HepG2 (cell line): Measurements from ENCODE around the gene DUS1L. TPM values are rescaled to one million over a fixed set of nuclear protein-coding genes. Genes with fewer than 3 reads are reported as not detected.

Experiments
- HNRNPK ChIP-seq: fragments of 200-400 bp; formaldehyde crosslinking; IDR thresholded peaks from 2 replicates; pipeline ENCODE4 v1.6.1; 2018; ENCODE audit warnings: low read length, low read depth, moderate library complexity, mild to moderate bottlenecking; ENCODE audit not compliant: poor library complexity, severe bottlenecking
- RNF2 ChIP-seq: fragments of 450-650 bp; conservative IDR thresholded peaks from 2 replicates; pipeline ENCODE4 v1.6.1; 2016; ENCODE audit warnings: low read depth
- SNAPC2 ChIP-seq: sonication (generic); formaldehyde crosslinking; IDR thresholded peaks from 2 replicates; pipeline ENCODE4 v1.8.1; 2022; ENCODE audit warnings: mild to moderate bottlenecking, missing genetic modification reagents
- ZNF225 ChIP-seq: sonication (generic); formaldehyde crosslinking; IDR thresholded peaks from 2 replicates; pipeline ENCODE4 v1.4.0; 2020; ENCODE audit warnings: mild to moderate bottlenecking, missing genetic modification reagents
- ZNF607 ChIP-seq: sonication (generic); formaldehyde crosslinking; IDR thresholded peaks from 2 replicates; pipeline ENCODE4 v1.5.1; 2020; ENCODE audit warnings: missing genetic modification reagents, mild to moderate bottlenecking, borderline replicate concordance
- ZNF660 ChIP-seq: sonication (generic); formaldehyde crosslinking; IDR thresholded peaks from 2 replicates; pipeline ENCODE4 v1.5.1; 2020; ENCODE audit warnings: mild to moderate bottlenecking, low read depth, missing genetic modification reagents, borderline replicate concordance
- ZNF678 ChIP-seq: sonication (generic); formaldehyde crosslinking; IDR thresholded peaks from 2 replicates; pipeline ENCODE4 v1.4.0; 2020; ENCODE audit warnings: mild to moderate bottlenecking, missing genetic modification reagents
- ZNF792 ChIP-seq: IDR thresholded peaks from 2 replicates; pipeline ENCODE4 v1.6.1; 2016
- ZSCAN22 ChIP-seq: sonication (generic); formaldehyde crosslinking; IDR thresholded peaks from 2 replicates; pipeline ENCODE4 v1.4.0; 2020; ENCODE audit warnings: mild to moderate bottlenecking, missing genetic modification reagents
- polyA plus RNA-seq, 8 experiments: library from polyadenylated mRNA; depleted of rRNA in 3 of 8; stranded (reverse) in 7 of 8; unstranded in 1 of 8; fragments of >200 nt; fragmentation: Illumina TruSeq in 4 of 8; extraction: Trizol in 4 of 8; gene quantifications; 2 replicates each; pipeline versions ENCODE4 v1.2.1 to v1.2.3, GENCODE V29; 2011 to 2016; ENCODE audit warnings: low read depth in 4 of 8, missing spikeins in 1 of 8, mixed read lengths in 1 of 8; ENCODE audit not compliant: insufficient read depth in 1 of 8
- total RNA-seq, 5 experiments: library from RNA; depleted of rRNA; stranded (reverse); fragments of >200 nt; fragmentation: Illumina TruSeq; extraction: Trizol; gene quantifications; 2 replicates each; pipeline ENCODE4 v1.2.3, GENCODE V29; 2016; ENCODE audit warnings: low read depth in 1 of 5
- TF ChIP-seq, protein P1 (sequence below): sonication (generic); formaldehyde crosslinking; IDR thresholded peaks from 2 replicates; pipeline ENCODE4 v1.4.0; 2020; ENCODE audit warnings: missing genetic modification reagents, mild to moderate bottlenecking, borderline replicate concordance
- TF ChIP-seq, protein P2 (sequence below), 2 experiments: IDR thresholded peaks; 2 replicates each; pipeline ENCODE4 v1.6.1; 2011 to 2012; ENCODE audit warnings: low read length in 2 of 2, borderline replicate concordance in 1 of 2, low read depth in 1 of 2, mild to moderate bottlenecking in 1 of 2, moderate library complexity in 1 of 2
- TF ChIP-seq, protein P3 (sequence below), 2 experiments: sonication (generic) in 1 of 2; formaldehyde crosslinking in 1 of 2; IDR thresholded peaks; 2 replicates each; pipeline versions ENCODE4 v1.4.0 to v1.6.1; 2018 to 2020; ENCODE audit warnings: missing genetic modification reagents in 2 of 2, borderline replicate concordance in 1 of 2, low read depth in 1 of 2, mild to moderate bottlenecking in 1 of 2, missing biosample characterization in 1 of 2
- TF ChIP-seq, protein P4 (sequence below): sonication (generic); formaldehyde crosslinking; IDR thresholded peaks from 2 replicates; pipeline ENCODE4 v1.4.0; 2020; ENCODE audit warnings: mild to moderate bottlenecking, missing genetic modification reagents
- TF ChIP-seq, protein P5 (sequence below): sonication (generic); formaldehyde crosslinking; IDR thresholded peaks from 2 replicates; pipeline ENCODE4 v1.4.0; 2020; ENCODE audit warnings: missing genetic modification reagents

The DUS1L gene
- total and polyA plus RNA-seq, 2 of the 13 experiments (the other 11 are each of a cell fraction or from before 2014, with no cell fraction given) = 81.0 to 109 TPM

DNA sequence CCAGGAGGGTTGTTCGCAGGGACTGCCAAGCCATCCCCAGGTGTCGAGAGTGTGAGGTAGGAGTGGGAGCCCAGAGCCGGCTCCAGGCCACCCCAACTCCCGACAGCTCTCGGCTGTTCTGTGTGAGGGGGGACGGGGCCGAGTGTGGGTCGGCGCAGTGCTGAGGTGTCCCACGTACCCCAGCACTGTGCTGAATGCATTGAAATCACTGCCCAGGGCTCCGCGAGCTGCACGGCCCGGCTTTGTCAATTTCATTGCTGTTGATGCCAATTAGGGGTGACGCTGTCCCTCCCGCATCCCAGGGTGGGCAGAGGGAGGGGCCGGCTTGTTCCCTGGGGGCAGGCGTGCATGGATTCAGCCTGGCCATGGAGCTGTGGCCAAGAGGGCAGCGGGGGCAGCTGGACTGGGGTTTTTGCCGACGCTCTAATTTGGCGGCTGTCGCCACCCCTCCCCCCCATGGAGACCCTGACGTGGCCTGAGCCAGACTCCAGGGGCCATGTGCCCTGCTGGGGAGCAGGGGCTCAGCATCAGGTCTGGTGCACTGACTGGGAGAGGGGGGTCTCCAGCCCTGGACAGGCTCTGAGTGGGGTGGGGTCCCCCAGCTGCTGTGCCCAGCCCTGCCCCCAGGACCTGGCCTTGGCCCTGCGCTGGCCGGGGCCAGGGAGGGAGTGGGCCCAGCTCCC lies 57.2 kb downstream of the DUS1L start (continued):
- TF ChIP-seq, protein P1, sequence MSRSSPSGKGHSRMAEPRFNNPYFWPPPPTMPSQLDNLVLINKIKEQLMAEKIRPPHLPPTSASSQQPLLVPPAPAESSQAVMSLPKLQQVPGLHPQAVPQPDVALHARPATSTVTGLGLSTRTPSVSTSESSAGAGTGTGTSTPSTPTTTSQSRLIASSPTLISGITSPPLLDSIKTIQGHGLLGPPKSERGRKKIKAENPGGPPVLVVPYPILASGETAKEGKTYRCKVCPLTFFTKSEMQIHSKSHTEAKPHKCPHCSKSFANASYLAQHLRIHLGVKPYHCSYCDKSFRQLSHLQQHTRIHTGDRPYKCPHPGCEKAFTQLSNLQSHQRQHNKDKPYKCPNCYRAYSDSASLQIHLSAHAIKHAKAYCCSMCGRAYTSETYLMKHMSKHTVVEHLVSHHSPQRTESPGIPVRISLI (CRISPR knock-in tag) = no peak
- TF ChIP-seq RNF2 (no peak), ZNF660 (CRISPR knock-in tag) (no peak), HNRNPK (no peak), ZNF225 (no peak), ZNF678 (CRISPR knock-in tag) (no peak), SNAPC2 (CRISPR knock-in tag) (no peak), ZNF607 (CRISPR knock-in tag) (no peak), ZSCAN22 (no peak), ZNF792 (no peak)
- TF ChIP-seq, protein P2, sequence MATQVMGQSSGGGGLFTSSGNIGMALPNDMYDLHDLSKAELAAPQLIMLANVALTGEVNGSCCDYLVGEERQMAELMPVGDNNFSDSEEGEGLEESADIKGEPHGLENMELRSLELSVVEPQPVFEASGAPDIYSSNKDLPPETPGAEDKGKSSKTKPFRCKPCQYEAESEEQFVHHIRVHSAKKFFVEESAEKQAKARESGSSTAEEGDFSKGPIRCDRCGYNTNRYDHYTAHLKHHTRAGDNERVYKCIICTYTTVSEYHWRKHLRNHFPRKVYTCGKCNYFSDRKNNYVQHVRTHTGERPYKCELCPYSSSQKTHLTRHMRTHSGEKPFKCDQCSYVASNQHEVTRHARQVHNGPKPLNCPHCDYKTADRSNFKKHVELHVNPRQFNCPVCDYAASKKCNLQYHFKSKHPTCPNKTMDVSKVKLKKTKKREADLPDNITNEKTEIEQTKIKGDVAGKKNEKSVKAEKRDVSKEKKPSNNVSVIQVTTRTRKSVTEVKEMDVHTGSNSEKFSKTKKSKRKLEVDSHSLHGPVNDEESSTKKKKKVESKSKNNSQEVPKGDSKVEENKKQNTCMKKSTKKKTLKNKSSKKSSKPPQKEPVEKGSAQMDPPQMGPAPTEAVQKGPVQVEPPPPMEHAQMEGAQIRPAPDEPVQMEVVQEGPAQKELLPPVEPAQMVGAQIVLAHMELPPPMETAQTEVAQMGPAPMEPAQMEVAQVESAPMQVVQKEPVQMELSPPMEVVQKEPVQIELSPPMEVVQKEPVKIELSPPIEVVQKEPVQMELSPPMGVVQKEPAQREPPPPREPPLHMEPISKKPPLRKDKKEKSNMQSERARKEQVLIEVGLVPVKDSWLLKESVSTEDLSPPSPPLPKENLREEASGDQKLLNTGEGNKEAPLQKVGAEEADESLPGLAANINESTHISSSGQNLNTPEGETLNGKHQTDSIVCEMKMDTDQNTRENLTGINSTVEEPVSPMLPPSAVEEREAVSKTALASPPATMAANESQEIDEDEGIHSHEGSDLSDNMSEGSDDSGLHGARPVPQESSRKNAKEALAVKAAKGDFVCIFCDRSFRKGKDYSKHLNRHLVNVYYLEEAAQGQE (IDR thresholded peaks at IDR 0.05; ENCODE audit: borderline replicate concordance in 1 of 2, low read depth in 1 of 2, low read length in 2 of 2) = no peak
- TF ChIP-seq, protein P3, sequence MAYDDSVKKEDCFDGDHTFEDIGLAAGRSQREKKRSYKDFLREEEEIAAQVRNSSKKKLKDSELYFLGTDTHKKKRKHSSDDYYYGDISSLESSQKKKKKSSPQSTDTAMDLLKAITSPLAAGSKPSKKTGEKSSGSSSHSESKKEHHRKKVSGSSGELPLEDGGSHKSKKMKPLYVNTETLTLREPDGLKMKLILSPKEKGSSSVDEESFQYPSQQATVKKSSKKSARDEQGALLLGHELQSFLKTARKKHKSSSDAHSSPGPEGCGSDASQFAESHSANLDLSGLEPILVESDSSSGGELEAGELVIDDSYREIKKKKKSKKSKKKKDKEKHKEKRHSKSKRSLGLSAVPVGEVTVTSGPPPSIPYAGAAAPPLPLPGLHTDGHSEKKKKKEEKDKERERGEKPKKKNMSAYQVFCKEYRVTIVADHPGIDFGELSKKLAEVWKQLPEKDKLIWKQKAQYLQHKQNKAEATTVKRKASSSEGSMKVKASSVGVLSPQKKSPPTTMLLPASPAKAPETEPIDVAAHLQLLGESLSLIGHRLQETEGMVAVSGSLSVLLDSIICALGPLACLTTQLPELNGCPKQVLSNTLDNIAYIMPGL (CRISPR knock-in tag; IDR thresholded peaks at IDR 0.05; ENCODE audit: borderline replicate concordance in 1 of 2, low read depth in 1 of 2) = no peak
- TF ChIP-seq, protein P4, sequence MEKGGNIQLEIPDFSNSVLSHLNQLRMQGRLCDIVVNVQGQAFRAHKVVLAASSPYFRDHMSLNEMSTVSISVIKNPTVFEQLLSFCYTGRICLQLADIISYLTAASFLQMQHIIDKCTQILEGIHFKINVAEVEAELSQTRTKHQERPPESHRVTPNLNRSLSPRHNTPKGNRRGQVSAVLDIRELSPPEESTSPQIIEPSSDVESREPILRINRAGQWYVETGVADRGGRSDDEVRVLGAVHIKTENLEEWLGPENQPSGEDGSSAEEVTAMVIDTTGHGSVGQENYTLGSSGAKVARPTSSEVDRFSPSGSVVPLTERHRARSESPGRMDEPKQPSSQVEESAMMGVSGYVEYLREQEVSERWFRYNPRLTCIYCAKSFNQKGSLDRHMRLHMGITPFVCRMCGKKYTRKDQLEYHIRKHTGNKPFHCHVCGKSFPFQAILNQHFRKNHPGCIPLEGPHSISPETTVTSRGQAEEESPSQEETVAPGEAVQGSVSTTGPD = no peak
- TF ChIP-seq, protein P5, sequence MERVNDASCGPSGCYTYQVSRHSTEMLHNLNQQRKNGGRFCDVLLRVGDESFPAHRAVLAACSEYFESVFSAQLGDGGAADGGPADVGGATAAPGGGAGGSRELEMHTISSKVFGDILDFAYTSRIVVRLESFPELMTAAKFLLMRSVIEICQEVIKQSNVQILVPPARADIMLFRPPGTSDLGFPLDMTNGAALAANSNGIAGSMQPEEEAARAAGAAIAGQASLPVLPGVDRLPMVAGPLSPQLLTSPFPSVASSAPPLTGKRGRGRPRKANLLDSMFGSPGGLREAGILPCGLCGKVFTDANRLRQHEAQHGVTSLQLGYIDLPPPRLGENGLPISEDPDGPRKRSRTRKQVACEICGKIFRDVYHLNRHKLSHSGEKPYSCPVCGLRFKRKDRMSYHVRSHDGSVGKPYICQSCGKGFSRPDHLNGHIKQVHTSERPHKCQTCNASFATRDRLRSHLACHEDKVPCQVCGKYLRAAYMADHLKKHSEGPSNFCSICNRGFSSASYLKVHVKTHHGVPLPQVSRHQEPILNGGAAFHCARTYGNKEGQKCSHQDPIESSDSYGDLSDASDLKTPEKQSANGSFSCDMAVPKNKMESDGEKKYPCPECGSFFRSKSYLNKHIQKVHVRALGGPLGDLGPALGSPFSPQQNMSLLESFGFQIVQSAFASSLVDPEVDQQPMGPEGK (CRISPR knock-in tag) = 0 out of 2 replicates have a peak, but pooled peaks have one; percentile 10
